Transverse colon (tissue), 4 donors: ENCODE results near the gene BAIAP2L2. TPM values are rescaled to one million over a fixed set of nuclear protein-coding genes. Genes with fewer than 3 reads are reported as not detected.

Experiments
- DNase-seq: peaks from one replicate; pipeline ENCODE4 v3.0.0-alpha.2; 2019
- H3K27ac ChIP-seq, 4 donors: fragments of 200-600 bp; sonication (generic); 2 replicates each; pipeline ENCODE4 v1.5.1; 2016 to 2018; ENCODE audit warnings: inconsistent platforms in 4 of 4
- H3K27me3 ChIP-seq: fragments of 200-600 bp; sonication (generic); 2 replicates; pipeline ENCODE4 v1.5.1; 2017; ENCODE audit warnings: inconsistent platforms
- H3K36me3 ChIP-seq, 4 donors: fragments of 200-600 bp; sonication (generic); 2 replicates each; pipeline ENCODE4 v1.5.1; 2017 to 2019; ENCODE audit warnings: inconsistent platforms in 4 of 4
- H3K4me1 ChIP-seq, 4 donors: fragments of 200-600 bp; sonication (generic); 2 replicates each; pipeline ENCODE4 v1.5.1; 2017 to 2020; ENCODE audit warnings: inconsistent platforms in 4 of 4
- H3K4me3 ChIP-seq, 4 donors: fragments of 200-600 bp; sonication (generic); 1 replicate in 1 of 4; 2 replicates in 3 of 4; pipeline versions ENCODE4 v1.5.1 to v1.6.1; 2017 to 2019; ENCODE audit warnings: inconsistent platforms in 4 of 4
- H3K9me3 ChIP-seq, 2 donors: fragments of 200-600 bp; sonication (generic); 2 replicates each; pipeline ENCODE4 v1.5.1; 2017 to 2019; ENCODE audit warnings: inconsistent platforms in 2 of 2
- EP300 ChIP-seq: sonication (generic); formaldehyde crosslinking; IDR thresholded peaks from one replicate; pipeline ENCODE4 v1.6.1; 2017; ENCODE audit warnings: antibody characterized with exemption, low read depth
- POLR2A ChIP-seq: fragments of 450-650 bp; IDR thresholded peaks from one replicate; pipeline ENCODE4 v1.6.1; 2016; ENCODE audit warnings: antibody characterized with exemption, mild to moderate bottlenecking, moderate library complexity
- POLR2AphosphoS5 ChIP-seq, 3 donors: sonication (generic); formaldehyde crosslinking; IDR thresholded peaks; one replicate each; pipeline ENCODE4 v1.6.1; 2016; ENCODE audit warnings: antibody characterized with exemption in 3 of 3
- WGBS, 2 donors: methylation state at CpG; one replicate each; pipeline ENCODE4 v1.1.5; 2018; ENCODE audit warnings: low coverage in 1 of 2; 5-methylcytosine and 5-hydroxymethylcytosine counted together
- in situ Hi-C, 4 donors: fragments of 200-750 bp; cut with MboI; loops; one replicate each; pipeline versions ENCODE4 v1.15.0 to v1.15.1; 2017; ENCODE audit warnings: low sequenced_read_pairs in 3 of 4, low pct_ligation_motif_present in 1 of 4, low pct_unique_long_range_greater_than_20kb in 1 of 4
- intact Hi-C: fragments of 100-400 bp; cut with DNase I; formaldehyde crosslinking; loops from one replicate; pipeline ENCODE4 v1.15.1; 2023; ENCODE audit warnings: low total_unique reads
- total RNA-seq, 4 donors: library from RNA; depleted of rRNA; stranded (reverse); fragments of >200 nt; gene quantifications; one replicate each; pipeline ENCODE4 v1.1.0, GENCODE V29; 2016
- TF ChIP-seq, protein P1 (sequence below), 5 experiments: fragments of 200-600 bp in 3 of 5; fragments of 450-650 bp in 2 of 5; sonication (generic) in 3 of 5; IDR thresholded peaks; 1 replicate in 2 of 5; 2 replicates in 3 of 5; pipeline ENCODE4 v1.5.1; 2016 to 2017; ENCODE audit warnings: antibody characterized with exemption in 5 of 5, inconsistent platforms in 3 of 5, mild to moderate bottlenecking in 2 of 5, moderate library complexity in 1 of 5

Gene BAIAP2L2
- total RNA-seq, 4 donors from 2014 or later: 106 to 337 (median 127) TPM

DNA sequence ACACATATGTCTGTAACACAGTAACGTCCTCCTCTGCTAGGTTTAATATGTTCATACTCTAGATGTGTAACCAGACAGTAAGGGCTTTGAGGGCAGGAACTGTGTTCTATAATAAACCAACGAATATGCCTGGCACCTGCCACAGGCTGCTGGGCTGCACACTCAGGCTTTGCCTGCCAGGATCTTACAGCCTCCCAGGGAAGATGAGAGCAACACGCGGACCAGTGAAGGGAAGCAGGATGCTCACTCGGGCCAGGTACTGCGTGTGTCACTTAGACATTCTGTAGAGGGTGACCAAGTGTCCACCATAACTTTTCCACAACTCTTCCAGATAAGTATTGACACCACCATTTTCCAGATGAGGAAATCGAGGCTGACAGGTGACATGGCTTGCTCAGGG lies 21.7 kb upstream of the BAIAP2L2 start:
- intact Hi-C loops: no loop called here
- in situ Hi-C loops: no loop called here
- H3K4me1 ChIP-seq: no peaks in the 10 kb centered on the region
- H3K4me3 ChIP-seq: no peak overlapping the region
- WGBS, 2 donors: 85 to 94% methylated on average over 2 to 7 of the region's 7 CpGs
- no peaks in the 10 kb centered on the region for H3K27me3 ChIP-seq
- no peak for DNase-seq
- H3K27ac ChIP-seq: no peak overlapping the region
- H3K36me3 ChIP-seq: no peaks in the 10 kb centered on the region
- no peak for TF ChIP-seq POLR2A
- no peak for TF ChIP-seq EP300
- TF ChIP-seq, protein P1, sequence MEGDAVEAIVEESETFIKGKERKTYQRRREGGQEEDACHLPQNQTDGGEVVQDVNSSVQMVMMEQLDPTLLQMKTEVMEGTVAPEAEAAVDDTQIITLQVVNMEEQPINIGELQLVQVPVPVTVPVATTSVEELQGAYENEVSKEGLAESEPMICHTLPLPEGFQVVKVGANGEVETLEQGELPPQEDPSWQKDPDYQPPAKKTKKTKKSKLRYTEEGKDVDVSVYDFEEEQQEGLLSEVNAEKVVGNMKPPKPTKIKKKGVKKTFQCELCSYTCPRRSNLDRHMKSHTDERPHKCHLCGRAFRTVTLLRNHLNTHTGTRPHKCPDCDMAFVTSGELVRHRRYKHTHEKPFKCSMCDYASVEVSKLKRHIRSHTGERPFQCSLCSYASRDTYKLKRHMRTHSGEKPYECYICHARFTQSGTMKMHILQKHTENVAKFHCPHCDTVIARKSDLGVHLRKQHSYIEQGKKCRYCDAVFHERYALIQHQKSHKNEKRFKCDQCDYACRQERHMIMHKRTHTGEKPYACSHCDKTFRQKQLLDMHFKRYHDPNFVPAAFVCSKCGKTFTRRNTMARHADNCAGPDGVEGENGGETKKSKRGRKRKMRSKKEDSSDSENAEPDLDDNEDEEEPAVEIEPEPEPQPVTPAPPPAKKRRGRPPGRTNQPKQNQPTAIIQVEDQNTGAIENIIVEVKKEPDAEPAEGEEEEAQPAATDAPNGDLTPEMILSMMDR (IDR thresholded peaks at IDR 0.05): no peak
- no peak for TF ChIP-seq POLR2AphosphoS5 (IDR thresholded peaks at IDR 0.05)
- no peaks in the 10 kb centered on the region for H3K9me3 ChIP-seq

DNA sequence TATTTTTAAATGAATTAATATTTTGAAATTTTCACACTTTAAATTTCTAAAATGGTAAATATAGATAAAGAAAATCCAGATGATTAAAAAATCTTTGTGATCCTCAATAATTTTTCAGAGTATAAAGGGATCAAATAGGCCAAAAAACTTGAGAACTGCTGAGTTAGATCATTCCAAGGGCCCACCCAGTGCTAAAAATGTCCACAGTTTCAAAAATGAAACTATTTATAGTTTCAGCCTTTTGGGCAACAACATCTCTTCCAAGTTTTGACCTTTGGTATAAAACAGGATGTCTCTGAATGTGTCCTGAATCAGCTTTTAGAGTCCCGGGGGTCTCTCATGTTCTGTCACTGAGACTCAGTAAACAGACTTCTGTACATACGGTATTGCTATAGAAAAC lies 20.9 kb upstream of the BAIAP2L2 start:
- H3K4me3 ChIP-seq: no peak overlapping the region
- no peak for TF ChIP-seq POLR2AphosphoS5 (IDR thresholded peaks at IDR 0.05)
- TF ChIP-seq, protein P1 (IDR thresholded peaks at IDR 0.05): no peak
- no peak for TF ChIP-seq POLR2A
- TF ChIP-seq EP300: no peak
- intact Hi-C loops (no loop called here), in situ Hi-C loops (no loop called here)
- no peak overlapping the region for H3K27ac ChIP-seq
- 65 to 90% methylated on average over 2 of the region's 2 CpGs for WGBS, 2 donors
- H3K4me1 ChIP-seq: no peaks in the 10 kb centered on the region
- H3K36me3 ChIP-seq: no peaks in the 10 kb centered on the region
- no peaks in the 10 kb centered on the region for H3K27me3 ChIP-seq
- no peak for DNase-seq
- H3K9me3 ChIP-seq: no peaks in the 10 kb centered on the region

DNA sequence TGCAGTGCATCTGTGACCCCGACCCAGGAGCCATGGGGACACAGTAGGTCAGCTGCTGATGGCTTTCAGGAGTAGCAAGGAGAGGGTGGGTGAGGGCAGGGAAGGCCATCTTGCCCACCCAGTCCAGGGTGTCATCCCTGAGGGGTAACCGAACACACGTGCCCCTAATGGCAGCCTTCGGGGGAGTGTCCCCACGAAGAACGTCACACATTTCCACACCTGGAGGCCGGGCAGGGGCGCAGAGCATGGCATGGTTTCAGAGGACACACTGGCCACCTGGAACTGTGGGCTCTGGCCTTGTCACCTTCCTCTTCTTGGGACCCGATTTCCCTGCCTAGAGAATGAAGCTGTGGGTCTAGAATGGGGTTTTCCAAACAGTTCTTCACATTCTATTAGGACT lies 19.4 kb upstream of the BAIAP2L2 start:
- Histone ChIP-seq H3K27me3 (no peaks in the 10 kb centered on the region), H3K36me3 (no peaks in the 10 kb centered on the region), H3K4me3 (no peak overlapping the region), H3K9me3 (no peaks in the 10 kb centered on the region), H3K4me1 (no peaks in the 10 kb centered on the region), H3K27ac (no peak overlapping the region)
- no peak for TF ChIP-seq POLR2A
- TF ChIP-seq, protein P1 (IDR thresholded peaks at IDR 0.05): no peak
- no peak for TF ChIP-seq POLR2AphosphoS5 (IDR thresholded peaks at IDR 0.05)
- TF ChIP-seq EP300: no peak
- in situ Hi-C loops: no loop called here
- DNase-seq: no peak
- intact Hi-C loops: no loop called here
- WGBS, 2 donors: 90% methylated on average over 9 of the region's 9 CpGs; no CpG with 5 or more reads in 1 of the 2 donors

DNA sequence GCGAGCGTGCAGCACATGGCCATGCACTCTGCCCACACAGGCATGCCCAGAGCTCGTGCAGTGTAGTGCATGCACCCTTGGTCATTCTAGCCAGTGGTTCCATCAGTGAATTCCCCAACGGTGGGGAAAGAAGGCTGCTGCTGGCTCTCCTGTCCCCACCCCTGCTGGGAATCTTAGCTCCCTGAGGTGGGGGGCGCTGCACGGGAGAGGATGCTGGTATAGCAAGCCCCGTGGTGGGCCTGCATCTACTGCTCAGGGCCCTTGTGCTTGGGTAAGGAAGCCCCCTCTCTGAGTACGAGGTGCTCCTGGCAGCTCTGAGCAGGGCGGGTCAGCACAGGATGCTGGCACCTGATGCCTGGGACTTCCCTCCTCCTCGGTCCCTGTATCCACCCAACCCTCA lies 18.5 kb upstream of the BAIAP2L2 start:
- H3K9me3 ChIP-seq: no peaks in the 10 kb centered on the region
- no peaks in the 10 kb centered on the region for H3K27me3 ChIP-seq
- no peak overlapping the region for H3K4me3 ChIP-seq
- no peak for DNase-seq
- 89% methylated on average over 10 of the region's 10 CpGs; no CpG with 5 or more reads in 1 of the 2 donors for WGBS, 2 donors
- H3K27ac ChIP-seq: no peak overlapping the region
- no peaks in the 10 kb centered on the region for H3K4me1 ChIP-seq
- in situ Hi-C loops (no loop called here), intact Hi-C loops (no loop called here)
- TF ChIP-seq EP300 (no peak), POLR2AphosphoS5 (IDR thresholded peaks at IDR 0.05) (no peak), POLR2A (no peak)
- TF ChIP-seq, protein P1 (IDR thresholded peaks at IDR 0.05): no peak
- H3K36me3 ChIP-seq: no peaks in the 10 kb centered on the region
